Caco-2 (cell line): ENCODE data around the gene NIM1K. TPM values are rescaled to one million over a fixed set of nuclear protein-coding genes. Genes with fewer than 3 reads are reported as not detected.
A peak's percentile ranks its signal among the peaks of the same experiment; 100 is the strongest.

Experiments
- BruUV-seq: library from RNA; stranded (reverse); fragments of 400-500 nt; replicated peaks from 2 replicates; lab custom pipeline; 2021; lab: Mats Ljungman, UMichigan
- CTCF ChIA-PET: fragments of 300-600 bp; sonication (Branson Sonifier 250); formaldehyde crosslinking; loops from one replicate; lab custom pipeline; 2022; ENCODE audit warnings: antibody characterized with exemption; lab: Charles Lee
- POLR2A ChIA-PET: fragments of 300-600 bp; sonication (Branson Sonifier 250); formaldehyde crosslinking; loops from one replicate; lab custom pipeline; 2022; ENCODE audit warnings: antibody characterized with exemption; lab: Charles Lee
- DNase-seq, 2 experiments: peaks; one replicate each; pipeline versions ENCODE4 v3.0.0 to v3.0.0-alpha.2; 2020 to 2022
- H3K27me3 ChIP-seq: replicated peaks from 2 replicates; pipeline ENCODE4 v1.6.0; 2011; ENCODE audit warnings: low read length; ENCODE audit not compliant: control insufficient read depth, insufficient read depth
- H3K36me3 ChIP-seq: 2 replicates; pipeline ENCODE4 v1.5.1; 2011; ENCODE audit warnings: low read length; ENCODE audit not compliant: control insufficient read depth, insufficient read depth
- H3K4me1 ChIP-seq: fragments of 250-450 bp; sonication (Bioruptor Pico); 2 replicates; pipeline ENCODE4 v1.5.1; 2020; ENCODE audit warnings: mild to moderate bottlenecking
- H3K4me3 ChIP-seq: 2 replicates; pipeline ENCODE4 v1.5.1; 2011; ENCODE audit warnings: low read depth, mild to moderate bottlenecking, control low read depth, low read length
- H3K9me3 ChIP-seq: fragments of 250-450 bp; sonication (Bioruptor Pico); 2 replicates; pipeline ENCODE4 v1.5.1; 2020; ENCODE audit warnings: mild to moderate bottlenecking, moderate library complexity
- H3K27ac Mint-ChIP-seq: one replicate; pipeline ENCODE4 v1.8.0; 2022; ENCODE audit warnings: mixed read lengths; ENCODE audit not compliant: unreplicated experiment
- H3K27me3 Mint-ChIP-seq: one replicate; pipeline ENCODE4 v1.8.0; 2022; ENCODE audit warnings: mixed read lengths; ENCODE audit not compliant: insufficient read depth, unreplicated experiment
- H3K36me3 Mint-ChIP-seq: one replicate; pipeline ENCODE4 v1.8.0; 2022; ENCODE audit warnings: mild to moderate bottlenecking, mixed read lengths; ENCODE audit not compliant: insufficient read depth, unreplicated experiment
- H3K4me1 Mint-ChIP-seq: one replicate; pipeline ENCODE4 v1.8.0; 2022; ENCODE audit warnings: low read depth, mixed read lengths; ENCODE audit not compliant: unreplicated experiment
- H3K4me3 Mint-ChIP-seq: one replicate; pipeline ENCODE4 v1.8.0; 2022; ENCODE audit warnings: mild to moderate bottlenecking, moderate library complexity, mixed read lengths; ENCODE audit not compliant: unreplicated experiment
- H3K9me3 Mint-ChIP-seq: one replicate; pipeline ENCODE4 v1.8.0; 2022; ENCODE audit warnings: mixed read lengths; ENCODE audit not compliant: unreplicated experiment
- CTCF ChIP-seq, 2 experiments: fragments of 200-600 bp in 1 of 2; IDR thresholded peaks; 1 replicate in 1 of 2; 2 replicates in 1 of 2; pipeline versions ENCODE4 v1.5.1 to v1.8.0; 2011 to 2022; ENCODE audit warnings: antibody characterized with exemption in 1 of 2, control low read depth in 1 of 2, inconsistent platforms in 1 of 2, low read depth in 1 of 2, low read length in 1 of 2, mild to moderate bottlenecking in 1 of 2, moderate library complexity in 1 of 2; ENCODE audit not compliant: insufficient read depth in 1 of 2, severe bottlenecking in 1 of 2, unreplicated experiment in 1 of 2
- intact Hi-C: fragments of 100-400 bp; cut with micrococcal nuclease; formaldehyde crosslinking; loops from one replicate; pipeline ENCODE4 v1.10.0; 2022; ENCODE audit not compliant: unreplicated experiment
- total RNA-seq: library from RNA; stranded (reverse); gene quantifications from 2 replicates; pipeline ENCODE4 v1.2.3, GENCODE V29; 2022

Gene NIM1K
- total RNA-seq, 1 experiment from 2014 or later = not detected

DNA sequence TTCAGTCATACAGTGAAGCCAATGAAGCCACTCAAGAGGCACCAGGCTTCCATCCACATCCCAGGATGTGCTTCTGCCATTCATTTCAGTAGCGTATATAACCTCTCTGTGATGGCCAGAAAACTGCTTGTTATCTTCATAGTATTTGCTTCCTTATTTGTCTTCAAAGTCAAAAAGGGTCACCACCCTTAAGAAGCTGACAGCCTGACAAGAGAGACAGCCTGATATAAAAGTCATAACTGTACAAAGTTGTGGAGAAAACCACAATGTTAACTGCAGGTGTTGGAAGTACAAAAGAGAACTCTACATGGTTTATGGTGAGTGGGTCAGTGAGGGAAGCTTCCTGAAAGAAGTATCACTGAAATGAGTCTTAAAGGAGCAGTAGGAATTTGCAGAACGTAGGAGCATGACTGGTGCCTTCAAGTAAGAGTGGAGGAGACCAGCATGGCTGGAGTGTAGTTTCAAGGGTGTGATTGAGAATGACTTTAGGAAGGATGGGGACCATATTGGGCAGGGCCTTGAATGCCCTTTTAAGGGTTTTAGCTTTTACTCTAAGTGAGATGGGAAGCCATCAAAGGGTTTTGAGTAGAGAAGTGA lies 33.7 kb downstream of the NIM1K start:
- no peaks in the 10 kb centered on the region for H3K4me1 Mint-ChIP-seq
- no peaks in the 10 kb centered on the region for H3K27me3 Mint-ChIP-seq
- BruUV-seq = no TSS peak
- no peak overlapping the region for H3K4me3 Mint-ChIP-seq
- H3K9me3 Mint-ChIP-seq = no peaks in the 10 kb centered on the region
- intact Hi-C loops = loop anchor here (2.0 to 5.0 kb wide), 2 partner anchors 67 to 257 kb away; partner anchors contain the start of gene TMEM267
- Histone ChIP-seq H3K27me3 (no peaks in the 10 kb centered on the region), H3K9me3 (no peaks in the 10 kb centered on the region), H3K4me3 (no peak overlapping the region), H3K4me1 (no peaks in the 10 kb centered on the region), H3K36me3 (no peaks in the 10 kb centered on the region)
- no peak overlapping the region for H3K27ac Mint-ChIP-seq
- H3K36me3 Mint-ChIP-seq = no peaks in the 10 kb centered on the region
- ChIA-PET POLR2A (interaction anchor here (0.6 kb wide), 1 partner anchor 88 kb away, joined by 8 read pairs; the partner anchor contains the start of gene HMGCS1), CTCF (interaction anchor here (0.6 kb wide), 3 partner anchors 23 to 172 kb away, joined by 4 to 8 read pairs (median 7); no protein-coding TSS in a partner anchor)
- DNase-seq = no peak
- TF ChIP-seq CTCF (IDR thresholded peaks at IDR 0.05; ENCODE audit: insufficient read depth in 1 of 2, low read depth in 1 of 2, low read length in 1 of 2, severe bottlenecking in 1 of 2, unreplicated experiment in 1 of 2) = no peak

GRCh38 chr5:43227655-43228054 lies 35.6 kb downstream of the NIM1K start:
- intact Hi-C loops = loop anchor here (1.0 to 5.0 kb wide), 4 partner anchors 65 to 255 kb away; partner anchors contain the start of gene TMEM267
- no TSS peak for BruUV-seq
- CTCF ChIA-PET = no interaction called here

DNA sequence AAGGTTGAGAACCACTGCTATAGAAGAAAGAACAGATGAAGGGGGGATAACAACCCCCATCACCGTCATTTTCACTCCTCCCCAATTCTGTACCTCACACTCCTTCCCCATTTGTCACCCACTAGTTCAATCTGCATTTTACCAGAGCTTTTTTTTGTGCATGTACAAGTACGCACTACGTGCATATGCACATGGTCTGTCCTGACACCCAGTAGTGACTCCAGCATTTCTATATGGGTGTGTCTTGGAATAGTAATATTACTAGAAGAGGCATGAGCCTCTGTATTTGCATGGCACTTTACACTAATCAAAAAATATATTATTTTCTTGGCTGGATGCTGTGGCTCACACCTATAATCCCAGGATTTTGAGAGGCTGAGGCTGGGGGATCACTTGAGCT lies 38.7 kb downstream of the NIM1K start:
- POLR2A ChIA-PET = no interaction called here
- CTCF ChIA-PET = interaction anchor here (1.1 kb wide), 1 partner anchor 159 kb away, joined by 3 read pairs; no protein-coding TSS in a partner anchor
- no peaks in the 10 kb centered on the region for H3K4me1 ChIP-seq
- no peaks in the 10 kb centered on the region for H3K36me3 ChIP-seq
- Mint-ChIP-seq H3K4me1 (no peaks in the 10 kb centered on the region), H3K27me3 (no peaks in the 10 kb centered on the region), H3K27ac (no peak overlapping the region), H3K4me3 (no peak overlapping the region), H3K36me3 (no peaks in the 10 kb centered on the region), H3K9me3 (no peaks in the 10 kb centered on the region)
- H3K4me3 ChIP-seq = no peak overlapping the region
- no peaks in the 10 kb centered on the region for H3K27me3 ChIP-seq
- no peak for DNase-seq
- TF ChIP-seq CTCF (IDR thresholded peaks at IDR 0.05; ENCODE audit: insufficient read depth in 1 of 2, low read depth in 1 of 2, low read length in 1 of 2, severe bottlenecking in 1 of 2, unreplicated experiment in 1 of 2) = no peak
- intact Hi-C loops = no loop called here
- H3K9me3 ChIP-seq = no peaks in the 10 kb centered on the region
- no TSS peak for BruUV-seq

More at GRCh38 chr5:43227655-43228054, 35.6 kb downstream of the NIM1K start:
- no peaks in the 10 kb centered on the region for H3K27me3 ChIP-seq
- H3K4me3 Mint-ChIP-seq = no peak overlapping the region
- H3K4me1 ChIP-seq = no peaks in the 10 kb centered on the region
- H3K27ac Mint-ChIP-seq = no peak overlapping the region
- no peaks in the 10 kb centered on the region for H3K4me1 Mint-ChIP-seq
- POLR2A ChIA-PET = no interaction called here
- no peaks in the 10 kb centered on the region for H3K36me3 ChIP-seq
- peak in 1 of 2 experiments; percentile 43 for DNase-seq
- H3K4me3 ChIP-seq = no peak overlapping the region
- no peaks in the 10 kb centered on the region for H3K27me3 Mint-ChIP-seq
- H3K36me3 Mint-ChIP-seq = no peaks in the 10 kb centered on the region
- no peaks in the 10 kb centered on the region for H3K9me3 Mint-ChIP-seq
- TF ChIP-seq CTCF (IDR thresholded peaks at IDR 0.05; ENCODE audit: insufficient read depth in 1 of 2, low read depth in 1 of 2, low read length in 1 of 2, severe bottlenecking in 1 of 2, unreplicated experiment in 1 of 2) = peak; percentile 52 to 67
- H3K9me3 ChIP-seq = no peaks in the 10 kb centered on the region
